Gastrocnemius medialis (tissue), 4 donors: ENCODE data around the gene ZNF716.

Source experiments
- POLR2A ChIP-seq, 2 donors: fragments of 450-650 bp; IDR thresholded peaks; one replicate each; pipeline ENCODE4 v1.6.1; 2017; ENCODE audit warnings: antibody characterized with exemption in 2 of 2, mild to moderate bottlenecking in 2 of 2, moderate library complexity in 2 of 2
- TF ChIP-seq, protein P1 (sequence below), 5 experiments: fragments of 450-650 bp in 3 of 5; fragments of 200-600 bp in 2 of 5; sonication (generic) in 2 of 5; IDR thresholded peaks in 4 of 5; conservative IDR thresholded peaks in 1 of 5; 1 replicate in 4 of 5; 2 replicates in 1 of 5; pipeline ENCODE4 v1.5.1; 2016 to 2019; ENCODE audit warnings: antibody characterized with exemption in 5 of 5, mild to moderate bottlenecking in 3 of 5, moderate library complexity in 3 of 5

DNA sequence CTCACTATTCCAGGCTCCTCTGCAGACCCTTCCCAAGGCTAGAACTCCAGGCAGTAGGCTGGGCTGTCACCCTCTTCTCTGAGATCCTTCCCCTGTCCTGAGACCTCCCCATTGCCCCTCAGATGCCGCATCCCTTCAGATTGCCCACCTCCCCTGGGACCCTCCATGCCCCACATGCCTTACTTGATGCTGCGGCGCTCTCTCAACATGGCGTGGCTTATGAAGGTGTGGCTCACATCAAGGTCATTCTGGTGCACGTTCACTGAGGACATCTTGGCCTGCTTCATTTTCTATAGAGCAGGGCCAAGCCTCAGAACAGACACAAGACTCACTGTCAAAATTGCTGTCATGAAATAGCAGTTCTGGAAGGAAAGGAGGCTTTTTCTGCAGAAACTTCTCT is 34.7 kb upstream of the ZNF716 start:
- TF ChIP-seq, protein P1, sequence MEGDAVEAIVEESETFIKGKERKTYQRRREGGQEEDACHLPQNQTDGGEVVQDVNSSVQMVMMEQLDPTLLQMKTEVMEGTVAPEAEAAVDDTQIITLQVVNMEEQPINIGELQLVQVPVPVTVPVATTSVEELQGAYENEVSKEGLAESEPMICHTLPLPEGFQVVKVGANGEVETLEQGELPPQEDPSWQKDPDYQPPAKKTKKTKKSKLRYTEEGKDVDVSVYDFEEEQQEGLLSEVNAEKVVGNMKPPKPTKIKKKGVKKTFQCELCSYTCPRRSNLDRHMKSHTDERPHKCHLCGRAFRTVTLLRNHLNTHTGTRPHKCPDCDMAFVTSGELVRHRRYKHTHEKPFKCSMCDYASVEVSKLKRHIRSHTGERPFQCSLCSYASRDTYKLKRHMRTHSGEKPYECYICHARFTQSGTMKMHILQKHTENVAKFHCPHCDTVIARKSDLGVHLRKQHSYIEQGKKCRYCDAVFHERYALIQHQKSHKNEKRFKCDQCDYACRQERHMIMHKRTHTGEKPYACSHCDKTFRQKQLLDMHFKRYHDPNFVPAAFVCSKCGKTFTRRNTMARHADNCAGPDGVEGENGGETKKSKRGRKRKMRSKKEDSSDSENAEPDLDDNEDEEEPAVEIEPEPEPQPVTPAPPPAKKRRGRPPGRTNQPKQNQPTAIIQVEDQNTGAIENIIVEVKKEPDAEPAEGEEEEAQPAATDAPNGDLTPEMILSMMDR (IDR thresholded peaks at IDR 0.05 in 4 of 5, conservative IDR thresholded peaks at IDR 0.05 in 1 of 5): no peak
- TF ChIP-seq POLR2A (IDR thresholded peaks at IDR 0.05): no peak
